Esophagus mucosa (tissue), 1 donor: ENCODE measurements around the gene POLE. TPM values are rescaled to one million over a fixed set of nuclear protein-coding genes. Genes with fewer than 3 reads are reported as not detected.

Experiments
- ATAC-seq: fragments of 200-7000 bp; cut with Tn5 transposase; one replicate; pipeline ENCODE4 v1.9.1; 2020
- total RNA-seq: library from RNA; stranded (reverse); gene quantifications from one replicate; pipeline ENCODE4 v1.2.4, GENCODE V29; 2023
- donor health status: DM: yes; HTN: yes; CAD: no.

The POLE gene
- total RNA-seq, result 23.4 TPM

GRCh38 chr12:132687211-132688164, at the start of gene POLE, which contains the start of gene PXMP2:
TSS of gene POLE (minus strand) at chr12:132687342. CDS start at chr12:132687315, 27 bp downstream.
TSS of gene PXMP2 (plus strand) at chr12:132687587. CDS start at chr12:132687671, 84 bp downstream.
- peak; percentile 99 for ATAC-seq

GRCh38 chr12:132736913-132737312, 49.8 kb upstream of the POLE start:
- ATAC-seq, result peak; percentile 30

GRCh38 chr12:132736378-132736777, 49.2 kb upstream of the POLE start:
- ATAC-seq, result peak; percentile 13

GRCh38 chr12:132735496-132735895, 48.4 kb upstream of the POLE start:
- peak; percentile 24 for ATAC-seq

GRCh38 chr12:132734206-132734605, 47.1 kb upstream of the POLE start:
- no peak for ATAC-seq

- ATAC-seq, result no peak
Observed at GRCh38 chr12:132731574-132731973, 44.4 kb upstream of the POLE start.

GRCh38 chr12:132730353-132730752, 43.2 kb upstream of the POLE start:
- no peak for ATAC-seq

GRCh38 chr12:132729541-132730320, 42.6 kb upstream of the POLE start:
- no peak for ATAC-seq

GRCh38 chr12:132728502-132728901, 41.4 kb upstream of the POLE start:
- ATAC-seq, result no peak

- peak; percentile 30 for ATAC-seq
Observed at GRCh38 chr12:132727091-132727794, 40.1 kb upstream of the POLE start.

GRCh38 chr12:132726386-132726785, 39.2 kb upstream of the POLE start:
- ATAC-seq, result no peak

- ATAC-seq, result no peak
Observed at GRCh38 chr12:132724506-132725241, 37.5 kb upstream of the POLE start.

- no peak for ATAC-seq
Observed at GRCh38 chr12:132723764-132724140, 36.6 kb upstream of the POLE start.

- peak; percentile 12 for ATAC-seq
Observed at GRCh38 chr12:132723015-132723763, 36.0 kb upstream of the POLE start.

GRCh38 chr12:132720606-132721345, 33.6 kb upstream of the POLE start:
- no peak for ATAC-seq

- no peak for ATAC-seq
Observed at GRCh38 chr12:132719954-132720324, 32.8 kb upstream of the POLE start.

- peak; percentile 16 for ATAC-seq
Observed at GRCh38 chr12:132719141-132719953, 32.2 kb upstream of the POLE start.

GRCh38 chr12:132718644-132719043, 31.5 kb upstream of the POLE start:
- no peak for ATAC-seq

- ATAC-seq, result no peak
Observed at GRCh38 chr12:132717531-132718387, 30.6 kb upstream of the POLE start.
